ENCODE data around the gene APOBEC3G. TPM values are rescaled to one million over a fixed set of nuclear protein-coding genes. Genes with fewer than 3 reads are reported as not detected.

APOBEC3G gene
- total RNA-seq, 1 donor from 2014 or later = 9.3 TPM

GRCh38 chr22:39120983-39121382 lies 43.9 kb downstream of the APOBEC3G start:
- no peak overlapping the region for H3K27ac ChIP-seq
- H3K4me3 ChIP-seq = no peak overlapping the region
- TF ChIP-seq CTCF (IDR thresholded peaks at IDR 0.05) = no peak
- no peaks in the 10 kb centered on the region for H3K27me3 ChIP-seq
- no peaks in the 10 kb centered on the region for H3K36me3 ChIP-seq
- no peaks in the 10 kb centered on the region for H3K9me3 ChIP-seq
- DNase-seq (ENCODE audit: low spot score in 2 of 2) = no peak
- H3K4me1 ChIP-seq = no peaks in the 10 kb centered on the region
- intact Hi-C loops (cut with DNase I) = loop anchor here (5.0 kb wide), 2 partner anchors 114 to 354 kb away; no protein-coding TSS in a partner anchor

- Histone ChIP-seq H3K4me3 (no peak overlapping the region), H3K4me1 (no peaks in the 10 kb centered on the region), H3K9me3 (no peaks in the 10 kb centered on the region), H3K27ac (no peak overlapping the region), H3K27me3 (no peaks in the 10 kb centered on the region), H3K36me3 (no peaks in the 10 kb centered on the region)
- DNase-seq (ENCODE audit: low spot score in 2 of 2) = no peak
- intact Hi-C loops (cut with DNase I) = loop anchor here (5.0 kb wide), 2 partner anchors 116 to 356 kb away; no protein-coding TSS in a partner anchor
- no peak for TF ChIP-seq CTCF (IDR thresholded peaks at IDR 0.05)
Measured at GRCh38 chr22:39122772-39123470, 45.8 kb downstream of the APOBEC3G start.

- no peak for TF ChIP-seq CTCF (IDR thresholded peaks at IDR 0.05)
- Histone ChIP-seq H3K36me3 (peaks cover 0 to 3% of the 10 kb centered on the region in 2 donors), H3K4me3 (no peak overlapping the region), H3K9me3 (no peaks in the 10 kb centered on the region), H3K27ac (no peak overlapping the region), H3K4me1 (no peaks in the 10 kb centered on the region), H3K27me3 (no peaks in the 10 kb centered on the region)
- no peak for DNase-seq (ENCODE audit: low spot score in 2 of 2)
- intact Hi-C loops (cut with DNase I) = loop anchor here (5.0 kb wide), 2 partner anchors 117 to 357 kb away; no protein-coding TSS in a partner anchor
Measured at GRCh38 chr22:39123751-39124581, 46.9 kb downstream of the APOBEC3G start.

GRCh38 chr22:39125622-39126021 lies 48.5 kb downstream of the APOBEC3G start:
- Histone ChIP-seq H3K27ac (no peak overlapping the region), H3K4me3 (no peak overlapping the region), H3K4me1 (no peaks in the 10 kb centered on the region), H3K9me3 (no peaks in the 10 kb centered on the region), H3K36me3 (peaks cover 0 to 15% of the 10 kb centered on the region in 2 donors), H3K27me3 (no peaks in the 10 kb centered on the region)
- intact Hi-C loops (cut with DNase I) = no loop called here
- no peak for TF ChIP-seq CTCF (IDR thresholded peaks at IDR 0.05)
- no peak for DNase-seq (ENCODE audit: low spot score in 2 of 2)

- no peak for TF ChIP-seq CTCF (IDR thresholded peaks at IDR 0.05)
- intact Hi-C loops (cut with DNase I) = no loop called here
- no peak overlapping the region for H3K27ac ChIP-seq
- H3K4me3 ChIP-seq = no peak overlapping the region
- H3K27me3 ChIP-seq = no peaks in the 10 kb centered on the region
- peaks cover 17 to 43% of the 10 kb centered on the region in 2 donors for H3K36me3 ChIP-seq
- no peaks in the 10 kb centered on the region for H3K4me1 ChIP-seq
- no peak for DNase-seq (ENCODE audit: low spot score in 2 of 2)
- H3K9me3 ChIP-seq = no peaks in the 10 kb centered on the region
Measured at GRCh38 chr22:39128508-39128907, 51.4 kb downstream of the APOBEC3G start.

All from ascending aorta (tissue), 2 donors.